Colonic mucosa (tissue), 4 donors: Measurements from ENCODE around the gene HS3ST2. TPM values are rescaled to one million over a fixed set of nuclear protein-coding genes. Genes with fewer than 3 reads are reported as not detected.

Experiments
- DNase-seq: peaks from one replicate; pipeline ENCODE4 v3.0.0-alpha.2; 2020
- H3K27ac ChIP-seq: fragments of 200-600 bp; one replicate; pipeline ENCODE4 v1.8.0; 2021
- H3K27me3 ChIP-seq: fragments of 200-600 bp; one replicate; pipeline ENCODE4 v1.8.0; 2021
- H3K36me3 ChIP-seq: fragments of 200-600 bp; one replicate; pipeline ENCODE4 v1.8.0; 2021
- H3K4me1 ChIP-seq: fragments of 200-600 bp; one replicate; pipeline ENCODE4 v1.8.0; 2021; ENCODE audit warnings: mild to moderate bottlenecking
- H3K4me3 ChIP-seq: fragments of 200-600 bp; one replicate; pipeline ENCODE4 v1.8.0; 2021
- H3K9ac ChIP-seq, 2 donors: one replicate each; pipeline ENCODE4 v1.7.0; 2013; ENCODE audit warnings: control low read depth in 2 of 2, low read depth in 2 of 2, low read length in 2 of 2
- H3K9me3 ChIP-seq: fragments of 200-600 bp; one replicate; pipeline ENCODE4 v1.8.0; 2021
- intact Hi-C: fragments of 100-400 bp; cut with DNase I; formaldehyde crosslinking; loops from one replicate; pipeline ENCODE4 v1.14.1; 2022
- total RNA-seq, 2 donors: library from RNA; stranded (reverse); fragmentation: NEBNext Ultra II Directional in 1 of 2; extraction: Animal tissue kit (Norgen Biotek cat#: 25700) in 1 of 2; gene quantifications; one replicate each; pipeline ENCODE4 v1.2.1, GENCODE V29; 2021
- TF ChIP-seq, protein P1 (sequence below): fragments of 200-600 bp; IDR thresholded peaks from one replicate; pipeline ENCODE4 v1.8.0; 2022; ENCODE audit warnings: antibody characterized with exemption, mild to moderate bottlenecking
- donor health status: healthy.
- donor health status: DM: no; HTN: no; CAD: no.
- donor health status: DM: no; HTN: no; CAD: no.

HS3ST2 gene
- total RNA-seq, 2 donors from 2014 or later: 0.24 to 0.47 TPM

DNA sequence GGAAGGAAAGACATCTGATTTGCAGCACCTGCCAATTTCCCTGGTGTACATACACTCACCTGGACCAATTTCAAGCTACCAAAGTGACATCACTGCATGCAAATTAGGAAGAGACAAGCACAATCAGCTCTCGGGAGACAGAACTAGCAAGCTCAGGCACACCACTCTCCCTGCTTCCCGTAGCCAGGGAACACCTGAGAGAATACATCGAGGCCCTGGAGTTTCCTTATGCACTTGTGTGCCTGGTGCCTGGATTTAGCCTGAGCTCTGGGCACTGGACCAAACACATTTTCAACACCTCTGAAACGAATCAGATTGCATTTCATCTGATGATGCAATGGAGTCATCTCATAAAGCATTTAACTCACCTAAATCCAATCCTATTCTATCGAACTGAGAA lies 110.5 kb downstream of the HS3ST2 start:
- Histone ChIP-seq H3K4me3 (no peak overlapping the region), H3K9ac (no peak overlapping the region), H3K4me1 (no peaks in the 10 kb centered on the region), H3K27me3 (no peaks in the 10 kb centered on the region), H3K9me3 (no peaks in the 10 kb centered on the region), H3K27ac (no peak overlapping the region), H3K36me3 (no peaks in the 10 kb centered on the region)
- no peak for DNase-seq
- intact Hi-C loops: no loop called here
- TF ChIP-seq, protein P1, sequence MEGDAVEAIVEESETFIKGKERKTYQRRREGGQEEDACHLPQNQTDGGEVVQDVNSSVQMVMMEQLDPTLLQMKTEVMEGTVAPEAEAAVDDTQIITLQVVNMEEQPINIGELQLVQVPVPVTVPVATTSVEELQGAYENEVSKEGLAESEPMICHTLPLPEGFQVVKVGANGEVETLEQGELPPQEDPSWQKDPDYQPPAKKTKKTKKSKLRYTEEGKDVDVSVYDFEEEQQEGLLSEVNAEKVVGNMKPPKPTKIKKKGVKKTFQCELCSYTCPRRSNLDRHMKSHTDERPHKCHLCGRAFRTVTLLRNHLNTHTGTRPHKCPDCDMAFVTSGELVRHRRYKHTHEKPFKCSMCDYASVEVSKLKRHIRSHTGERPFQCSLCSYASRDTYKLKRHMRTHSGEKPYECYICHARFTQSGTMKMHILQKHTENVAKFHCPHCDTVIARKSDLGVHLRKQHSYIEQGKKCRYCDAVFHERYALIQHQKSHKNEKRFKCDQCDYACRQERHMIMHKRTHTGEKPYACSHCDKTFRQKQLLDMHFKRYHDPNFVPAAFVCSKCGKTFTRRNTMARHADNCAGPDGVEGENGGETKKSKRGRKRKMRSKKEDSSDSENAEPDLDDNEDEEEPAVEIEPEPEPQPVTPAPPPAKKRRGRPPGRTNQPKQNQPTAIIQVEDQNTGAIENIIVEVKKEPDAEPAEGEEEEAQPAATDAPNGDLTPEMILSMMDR: no peak

GRCh38 chr16:22926105-22926751 lies 112.3 kb downstream of the HS3ST2 start:
- H3K4me1 ChIP-seq: no peaks in the 10 kb centered on the region
- H3K27me3 ChIP-seq: no peaks in the 10 kb centered on the region
- no peaks in the 10 kb centered on the region for H3K9me3 ChIP-seq
- TF ChIP-seq, protein P1: no peak
- no peak overlapping the region for H3K9ac ChIP-seq
- no peak for DNase-seq
- H3K4me3 ChIP-seq: no peak overlapping the region
- no peak overlapping the region for H3K27ac ChIP-seq
- H3K36me3 ChIP-seq: no peaks in the 10 kb centered on the region
- intact Hi-C loops: no loop called here

DNA sequence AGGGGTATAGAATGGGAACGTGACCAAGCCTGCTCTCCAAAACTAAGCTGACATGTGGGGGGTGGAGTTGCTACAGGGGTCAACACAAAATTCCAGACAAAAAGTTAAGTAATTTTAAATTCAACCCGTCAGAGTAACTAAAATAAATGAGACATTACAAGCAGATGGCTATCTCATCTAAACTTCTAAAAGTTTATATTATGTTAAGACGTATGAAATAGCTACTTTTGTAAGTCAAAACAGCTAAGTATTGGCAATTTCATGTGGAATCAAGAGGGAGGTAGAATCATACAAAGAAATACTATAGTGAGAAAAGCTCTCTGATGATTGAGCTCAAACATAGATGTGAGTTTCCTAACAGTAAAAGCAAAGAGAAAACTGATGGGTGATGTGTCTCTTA lies 113.3 kb downstream of the HS3ST2 start:
- Histone ChIP-seq H3K9me3 (no peaks in the 10 kb centered on the region), H3K36me3 (no peaks in the 10 kb centered on the region), H3K9ac (no peak overlapping the region), H3K27ac (no peak overlapping the region), H3K4me3 (no peak overlapping the region), H3K27me3 (no peaks in the 10 kb centered on the region), H3K4me1 (no peaks in the 10 kb centered on the region)
- intact Hi-C loops: no loop called here
- TF ChIP-seq, protein P1: no peak
- no peak for DNase-seq

DNA sequence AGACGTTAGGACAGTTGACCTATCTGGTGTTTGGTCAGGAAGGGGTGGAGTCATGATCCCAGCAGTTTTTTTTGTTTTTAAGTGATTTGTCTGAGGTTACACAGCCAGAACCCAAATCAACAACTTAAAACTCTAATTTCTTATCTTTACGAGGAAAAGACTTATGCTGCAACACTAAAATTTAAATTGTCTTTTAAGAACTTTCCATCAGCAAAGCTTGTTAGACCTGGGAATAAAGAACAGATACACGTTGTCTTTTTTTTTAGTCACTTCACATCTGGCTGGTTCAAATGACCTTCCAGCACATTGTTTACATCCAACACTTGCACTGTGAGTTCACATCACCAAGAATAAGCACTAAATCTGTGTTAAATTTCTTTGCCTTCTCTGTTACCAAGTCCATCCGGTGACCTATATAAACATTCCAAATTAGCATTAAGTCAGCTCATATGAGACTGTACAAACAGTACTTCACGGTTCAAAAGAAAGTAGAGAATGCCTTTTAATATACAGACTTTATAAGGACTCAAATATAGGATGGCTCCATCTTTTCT lies 115.0 kb downstream of the HS3ST2 start:
- no peaks in the 10 kb centered on the region for H3K9me3 ChIP-seq
- no peak overlapping the region for H3K27ac ChIP-seq
- H3K4me1 ChIP-seq: no peaks in the 10 kb centered on the region
- intact Hi-C loops: no loop called here
- no peak for DNase-seq
- TF ChIP-seq, protein P1: no peak
- H3K36me3 ChIP-seq: no peaks in the 10 kb centered on the region
- H3K9ac ChIP-seq: no peak overlapping the region
- no peak overlapping the region for H3K4me3 ChIP-seq
- H3K27me3 ChIP-seq: no peaks in the 10 kb centered on the region

DNA sequence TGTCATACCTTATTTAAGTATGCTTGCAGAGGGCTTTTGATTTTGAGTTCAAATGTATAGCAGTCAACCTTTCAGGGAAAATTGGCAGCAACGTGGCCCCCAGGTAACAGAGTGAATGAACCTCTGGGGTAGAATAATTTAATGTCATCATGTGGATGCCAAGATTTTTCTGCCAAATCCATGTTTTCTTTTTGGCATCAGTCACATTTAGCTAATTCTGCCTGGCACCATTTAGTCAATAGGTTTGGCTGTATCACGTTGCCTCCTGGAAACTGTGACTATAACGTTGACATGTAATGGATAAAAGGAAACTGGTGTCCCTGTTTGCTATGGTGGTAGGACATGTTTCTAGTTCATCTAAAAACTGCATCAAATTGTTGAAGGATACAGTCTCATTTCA lies 115.5 kb downstream of the HS3ST2 start:
- Histone ChIP-seq H3K27ac (no peak overlapping the region), H3K27me3 (no peaks in the 10 kb centered on the region), H3K9me3 (no peaks in the 10 kb centered on the region), H3K4me1 (no peaks in the 10 kb centered on the region), H3K9ac (no peak overlapping the region), H3K36me3 (no peaks in the 10 kb centered on the region), H3K4me3 (no peak overlapping the region)
- intact Hi-C loops: no loop called here
- TF ChIP-seq, protein P1: no peak
- DNase-seq: no peak
